ENCODE measurements around the gene ARMC9.

GRCh38 chr2:231370429-231370748 lies 172.0 kb downstream of the ARMC9 start:
- TF ChIP-seq TAF1 (IDR thresholded peaks at IDR 0.05; ENCODE audit: borderline replicate concordance, insufficient read depth, low read length) (no peak), SIN3A (IDR thresholded peaks at IDR 0.05; ENCODE audit: borderline replicate concordance, insufficient read depth, low read length) (no peak), POLR2AphosphoS5 (IDR thresholded peaks at IDR 0.05; ENCODE audit: low read depth, low read length) (no peak), REST (IDR thresholded peaks at IDR 0.05; ENCODE audit: insufficient read depth in 1 of 2, low read depth in 2 of 2, low read length in 2 of 2) (no peak), FOXP2 (optimal IDR thresholded peaks at IDR 0.05; ENCODE audit: borderline replicate concordance, extremely low read depth, extremely low read length, insufficient read depth) (no peak)

Data from PFSK-1 (cell line).